Parathyroid adenoma (tissue), 2 donors: ENCODE measurements around the gene REPS1.

Source experiments
- H2AFZ ChIP-seq: fragments of 300-600 bp; sonication (generic); one replicate; pipeline ENCODE4 v1.7.0; 2017; ENCODE audit warnings: antibody characterized with exemption, mild to moderate bottlenecking
- H3K27ac ChIP-seq: fragments of 300-600 bp; sonication (generic); one replicate; pipeline ENCODE4 v1.7.0; 2017
- H3K27me3 ChIP-seq: fragments of 300-600 bp; sonication (generic); one replicate; pipeline ENCODE4 v1.7.0; 2017; ENCODE audit warnings: low read length; ENCODE audit not compliant: control insufficient read depth, insufficient read depth
- H3K36me3 ChIP-seq: fragments of 300-600 bp; sonication (generic); one replicate; pipeline ENCODE4 v1.7.0; 2017; ENCODE audit warnings: low read length; ENCODE audit not compliant: control insufficient read depth, insufficient read depth
- H3K4me1 ChIP-seq: fragments of 300-600 bp; sonication (generic); one replicate; pipeline ENCODE4 v1.7.0; 2017; ENCODE audit warnings: control low read depth
- H3K4me2 ChIP-seq: fragments of 300-600 bp; sonication (generic); one replicate; pipeline ENCODE4 v1.7.0; 2017; ENCODE audit warnings: low read length
- H3K4me3 ChIP-seq: fragments of 300-600 bp; sonication (generic); one replicate; pipeline ENCODE4 v1.7.0; 2017; ENCODE audit warnings: low read depth, low read length
- H3K79me2 ChIP-seq: fragments of 300-600 bp; sonication (generic); one replicate; pipeline ENCODE4 v1.7.0; 2017; ENCODE audit warnings: control low read depth
- H3K9ac ChIP-seq: fragments of 300-600 bp; sonication (generic); one replicate; pipeline ENCODE4 v1.7.0; 2017; ENCODE audit warnings: mild to moderate bottlenecking
- H3K9me3 ChIP-seq: fragments of 300-600 bp; sonication (generic); one replicate; pipeline ENCODE4 v1.7.0; 2017; ENCODE audit warnings: low read length; ENCODE audit not compliant: control insufficient read depth
- CTCF ChIP-seq: fragments of 300-600 bp; sonication (generic); IDR thresholded peaks from one replicate; pipeline ENCODE4 v1.7.0; 2017; ENCODE audit warnings: antibody characterized with exemption, mild to moderate bottlenecking
- donor health status: primary hyperparathyroidism.

Gene REPS1

GRCh38 chr6:138891255-138891986 is 96.6 kb downstream of the REPS1 start:
- no peaks in the 10 kb centered on the region for H3K36me3 ChIP-seq
- H3K79me2 ChIP-seq, result no peaks in the 10 kb centered on the region
- H3K27me3 ChIP-seq, result no peaks in the 10 kb centered on the region
- H3K4me2 ChIP-seq, result no peak overlapping the region
- TF ChIP-seq CTCF, result no peak
- H3K27ac ChIP-seq, result no peak overlapping the region
- no peaks in the 10 kb centered on the region for H3K9me3 ChIP-seq
- no peak overlapping the region for H3K4me3 ChIP-seq
- H3K9ac ChIP-seq, result no peak overlapping the region
- H2AFZ ChIP-seq, result no peak overlapping the region
- H3K4me1 ChIP-seq, result no peaks in the 10 kb centered on the region

- no peak for TF ChIP-seq CTCF
- H3K4me2 ChIP-seq, result no peak overlapping the region
These were observed 102.8 kb downstream of the REPS1 start for GRCh38 chr6:138885156-138885819.

GRCh38 chr6:138882369-138883017 is 105.6 kb downstream of the REPS1 start:
- TF ChIP-seq CTCF, result no peak
- Histone ChIP-seq H3K9me3 (no peaks in the 10 kb centered on the region), H3K4me3 (no peak overlapping the region), H3K4me2 (no peak overlapping the region), H2AFZ (no peak overlapping the region), H3K79me2 (no peaks in the 10 kb centered on the region), H3K4me1 (no peaks in the 10 kb centered on the region), H3K9ac (no peak overlapping the region), H3K27me3 (no peaks in the 10 kb centered on the region), H3K27ac (no peak overlapping the region), H3K36me3 (no peaks in the 10 kb centered on the region)

More at GRCh38 chr6:138885156-138885819, 102.8 kb downstream of the REPS1 start:
- Histone ChIP-seq H3K36me3 (no peaks in the 10 kb centered on the region), H3K4me3 (no peak overlapping the region), H3K27ac (no peak overlapping the region), H3K9ac (no peak overlapping the region), H3K4me1 (no peaks in the 10 kb centered on the region), H3K9me3 (no peaks in the 10 kb centered on the region), H2AFZ (no peak overlapping the region), H3K27me3 (no peaks in the 10 kb centered on the region), H3K79me2 (no peaks in the 10 kb centered on the region)

GRCh38 chr6:138873191-138873590 is 114.9 kb downstream of the REPS1 start:
- Histone ChIP-seq H3K9ac (no peak overlapping the region), H3K4me2 (no peak overlapping the region), H3K36me3 (no peaks in the 10 kb centered on the region), H3K9me3 (no peaks in the 10 kb centered on the region), H3K79me2 (no peaks in the 10 kb centered on the region), H3K4me3 (no peak overlapping the region), H3K27ac (no peak overlapping the region), H3K4me1 (no peaks in the 10 kb centered on the region), H2AFZ (no peak overlapping the region), H3K27me3 (no peaks in the 10 kb centered on the region)
- TF ChIP-seq CTCF, result no peak
